HG03280 (cell line): ENCODE data around the gene MICALL2.

ENCODE experiments used
- ATAC-seq: cut with Tn5 transposase; IDR thresholded peaks from one replicate; pipeline ENCODE4 v1.9.1; 2021; ENCODE audit warnings: mild to moderate bottlenecking, moderate library complexity; ENCODE audit not compliant: unreplicated experiment

The MICALL2 gene

GRCh38 chr7:1470901-1471300 is 11.6 kb upstream of the MICALL2 start:
- no peak for ATAC-seq

- ATAC-seq, result no peak
Measured at GRCh38 chr7:1468643-1469298, 9.5 kb upstream of the MICALL2 start.

- no peak for ATAC-seq
Measured at GRCh38 chr7:1468203-1468602, 8.9 kb upstream of the MICALL2 start.

GRCh38 chr7:1466524-1467271 is 7.4 kb upstream of the MICALL2 start:
- ATAC-seq, result no peak

GRCh38 chr7:1464694-1465093 is 5.4 kb upstream of the MICALL2 start:
- ATAC-seq, result no peak

GRCh38 chr7:1463676-1464223 is 4.5 kb upstream of the MICALL2 start:
- ATAC-seq, result no peak

GRCh38 chr7:1461646-1462375 is 2.5 kb upstream of the MICALL2 start:
- no peak for ATAC-seq

- ATAC-seq, result no peak
Measured at GRCh38 chr7:1460821-1461645, 1.8 kb upstream of the MICALL2 start.

- ATAC-seq, result no peak
Measured at GRCh38 chr7:1459920-1460820, 900 bp upstream of the MICALL2 start.

GRCh38 chr7:1459512-1459892 is 232 bp upstream of the MICALL2 start:
- ATAC-seq, result peak; percentile 94

GRCh38 chr7:1457949-1458682 is 1.2 kb downstream of the MICALL2 start:
- no peak for ATAC-seq

- ATAC-seq, result no peak
Measured at GRCh38 chr7:1457059-1457948, 2.0 kb downstream of the MICALL2 start.

GRCh38 chr7:1455955-1456354 is 3.3 kb downstream of the MICALL2 start:
- ATAC-seq, result no peak

GRCh38 chr7:1455241-1455939 is 3.9 kb downstream of the MICALL2 start:
- ATAC-seq, result no peak

GRCh38 chr7:1454542-1454941 is 4.7 kb downstream of the MICALL2 start:
- no peak for ATAC-seq

- no peak for ATAC-seq
Measured at GRCh38 chr7:1452205-1452604, 7.1 kb downstream of the MICALL2 start.

- no peak for ATAC-seq
Measured at GRCh38 chr7:1450987-1451386, 8.3 kb downstream of the MICALL2 start.
